ENCODE measurements around the gene NPHP1.
A peak's percentile ranks its signal among the peaks of the same experiment; 100 is the strongest.
"Not testable (repeated sequence)": the region's sequence is repeated elsewhere in the genome, so short reads cannot be mapped to it uniquely, and the experiment has no call there.

NPHP1 gene

GRCh38 chr2:110103061-110103961 is 101.5 kb downstream of the NPHP1 start:
- no peak for DNase-seq

GRCh38 chr2:110101901-110102803 is 102.7 kb downstream of the NPHP1 start:
- DNase-seq = peak; percentile 47

- DNase-seq = peak; percentile 100
Observed at GRCh38 chr2:110101280-110101844, 103.5 kb downstream of the NPHP1 start.

DNA sequence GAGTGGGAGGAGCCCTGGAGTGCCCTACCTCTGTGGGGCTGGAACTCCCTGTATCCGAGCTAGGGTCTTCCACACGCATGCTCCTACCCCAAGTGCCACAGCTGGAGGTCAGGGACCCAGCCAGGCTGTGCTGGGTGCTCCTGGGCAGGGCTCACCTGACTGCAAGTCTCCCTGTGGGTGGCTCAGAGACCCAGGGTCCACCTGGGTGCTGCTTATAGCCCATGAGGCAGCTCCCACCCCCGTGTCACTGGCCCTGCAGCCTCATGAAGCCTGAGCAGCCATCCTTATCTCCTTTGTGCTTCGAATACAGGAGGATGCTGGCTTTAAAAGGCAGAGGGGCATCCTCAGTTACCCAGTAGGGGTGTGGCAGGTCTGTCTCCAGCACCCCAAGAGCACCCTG is 103.9 kb downstream of the NPHP1 start:
- not testable (repeated sequence) for DNase-seq

DNA sequence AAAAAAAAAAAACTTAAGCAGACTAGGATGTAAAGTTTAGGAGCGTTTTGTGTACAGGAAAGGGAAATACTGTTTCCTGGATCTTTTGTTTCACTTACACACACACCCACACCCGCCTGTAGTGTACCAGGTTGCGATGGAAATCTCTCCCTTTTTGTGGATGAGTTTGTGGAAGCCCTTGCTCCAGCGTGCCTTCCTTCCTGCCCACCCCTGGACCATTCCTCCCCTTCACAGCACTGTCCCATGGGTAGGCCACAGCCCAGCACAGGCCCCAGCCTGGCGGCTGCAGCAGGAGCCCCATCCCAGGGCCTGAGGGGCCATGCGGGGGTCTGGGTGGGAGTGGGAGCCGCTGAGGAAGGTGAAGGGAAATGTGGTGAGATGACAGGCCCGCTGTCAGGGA is 104.3 kb downstream of the NPHP1 start:
- DNase-seq = no peak

DNA sequence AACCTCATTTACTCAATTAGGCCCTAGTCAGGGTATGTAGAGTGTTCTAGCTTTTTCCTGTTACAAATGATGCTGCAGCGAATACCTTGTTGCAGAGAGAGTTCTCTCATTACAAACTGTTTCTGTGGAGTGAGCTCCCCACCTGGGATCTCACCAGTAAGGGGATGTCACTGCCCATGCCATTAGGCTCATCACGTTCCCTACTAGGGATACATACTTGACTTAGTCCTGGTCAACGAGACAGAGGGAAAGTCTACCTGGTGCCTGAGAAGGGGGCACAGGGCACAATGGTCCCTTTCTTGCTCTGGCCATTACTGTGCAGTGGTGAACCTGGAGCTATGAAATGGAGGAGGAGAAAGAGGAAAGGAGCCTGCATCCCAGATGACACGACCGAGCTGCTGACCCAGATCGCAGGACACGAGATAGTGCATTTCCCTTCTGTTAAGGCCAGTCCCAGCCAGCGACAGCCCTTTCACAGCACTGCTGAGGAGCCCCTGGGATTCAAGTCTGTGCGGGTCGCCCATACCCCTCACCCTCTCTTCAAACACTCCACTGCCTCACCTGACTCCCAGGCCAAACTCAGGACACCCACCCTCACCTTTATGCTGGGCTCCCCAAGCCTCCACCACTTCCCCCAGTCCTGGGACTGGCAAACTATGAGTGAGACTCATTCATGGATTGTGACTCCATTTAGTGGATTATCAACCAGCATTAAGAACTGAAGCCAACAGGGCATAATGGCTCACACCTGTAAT is 105.2 kb downstream of the NPHP1 start:
- DNase-seq = no peak

DNA sequence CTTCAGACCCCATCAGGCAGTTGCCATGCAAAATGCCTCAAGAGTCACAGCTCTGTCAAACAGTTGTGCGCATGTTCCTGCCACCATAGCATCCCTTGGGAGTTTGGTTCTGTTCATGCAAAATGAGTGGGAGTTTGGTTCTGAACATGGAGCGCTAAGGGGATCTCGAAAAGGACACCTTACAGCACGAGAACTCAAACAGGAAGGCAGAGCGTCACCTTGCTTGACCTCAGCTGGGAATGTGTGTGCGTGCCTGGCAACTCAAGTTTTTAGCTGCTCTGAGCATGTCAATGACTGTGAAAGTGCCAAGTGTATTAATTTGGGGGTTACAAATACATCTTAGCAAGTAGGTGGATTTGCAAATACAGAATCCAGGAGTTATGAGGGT is 105.8 kb downstream of the NPHP1 start:
- no peak for DNase-seq

DNA sequence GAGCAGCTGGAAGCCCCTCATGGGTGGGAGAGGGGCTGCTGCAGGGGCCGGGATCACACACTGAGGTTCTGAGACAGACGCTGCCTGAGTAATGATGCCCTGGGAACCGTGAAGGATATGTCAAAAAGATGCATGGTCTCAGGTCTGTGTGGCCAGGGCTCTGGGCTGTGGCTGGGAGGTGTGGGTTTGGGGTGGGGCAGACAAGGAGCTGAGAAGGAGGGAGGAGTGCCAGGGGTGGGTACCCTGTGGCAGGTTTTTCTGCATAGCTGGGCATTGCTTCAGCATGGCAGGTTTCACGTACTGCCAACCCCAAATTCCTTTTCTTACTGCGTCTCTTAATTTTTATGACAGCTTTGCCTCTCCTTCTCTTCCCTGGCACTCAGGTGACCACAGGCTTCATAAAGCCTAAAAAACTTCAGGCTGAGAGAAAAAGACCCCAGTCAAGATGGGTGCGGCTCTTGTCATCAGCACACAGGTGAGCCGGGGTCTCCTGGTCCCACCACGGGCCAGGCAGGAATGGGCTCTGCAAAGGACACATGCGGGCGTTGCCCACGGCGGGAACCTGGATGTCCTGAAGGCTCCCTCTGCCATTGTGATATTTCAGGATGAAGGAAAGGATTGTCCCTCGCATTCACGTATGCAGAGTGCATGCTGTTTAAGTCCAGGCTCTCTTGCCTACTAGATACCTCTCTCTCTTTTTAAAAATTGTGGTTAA is 107.2 kb downstream of the NPHP1 start:
- no peak for DNase-seq

DNA sequence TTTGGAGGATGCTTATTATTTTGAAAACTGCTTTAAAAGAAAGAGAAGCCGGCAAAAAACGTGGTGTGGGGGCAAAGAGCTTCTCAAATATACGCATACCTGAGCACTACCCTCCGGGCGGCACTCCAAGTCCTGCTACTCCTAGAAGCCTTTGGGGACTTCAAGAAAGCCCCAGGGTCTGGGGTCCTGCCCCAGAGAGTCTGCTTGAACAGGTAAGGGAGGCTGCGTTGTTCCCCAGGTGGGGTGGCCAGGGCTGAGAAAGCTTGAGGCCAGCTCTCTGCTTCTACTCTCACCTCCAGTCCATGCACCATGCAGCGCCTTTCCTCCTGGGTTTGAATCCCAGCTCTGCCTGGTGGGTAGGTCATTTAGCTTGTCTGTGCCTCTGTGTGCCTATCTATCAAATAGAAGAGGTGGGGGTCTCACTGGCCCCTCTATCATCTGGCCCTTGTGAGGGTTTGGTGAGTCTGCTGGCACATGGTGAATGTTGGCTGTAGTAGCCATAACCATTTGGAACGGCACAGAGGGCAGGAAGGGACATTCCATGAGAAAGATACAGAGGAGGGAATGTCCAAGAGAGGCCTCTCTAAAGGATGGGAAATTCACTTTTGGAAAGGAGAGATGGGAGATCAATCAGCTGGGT is 108.7 kb downstream of the NPHP1 start:
- DNase-seq = no peak

DNA sequence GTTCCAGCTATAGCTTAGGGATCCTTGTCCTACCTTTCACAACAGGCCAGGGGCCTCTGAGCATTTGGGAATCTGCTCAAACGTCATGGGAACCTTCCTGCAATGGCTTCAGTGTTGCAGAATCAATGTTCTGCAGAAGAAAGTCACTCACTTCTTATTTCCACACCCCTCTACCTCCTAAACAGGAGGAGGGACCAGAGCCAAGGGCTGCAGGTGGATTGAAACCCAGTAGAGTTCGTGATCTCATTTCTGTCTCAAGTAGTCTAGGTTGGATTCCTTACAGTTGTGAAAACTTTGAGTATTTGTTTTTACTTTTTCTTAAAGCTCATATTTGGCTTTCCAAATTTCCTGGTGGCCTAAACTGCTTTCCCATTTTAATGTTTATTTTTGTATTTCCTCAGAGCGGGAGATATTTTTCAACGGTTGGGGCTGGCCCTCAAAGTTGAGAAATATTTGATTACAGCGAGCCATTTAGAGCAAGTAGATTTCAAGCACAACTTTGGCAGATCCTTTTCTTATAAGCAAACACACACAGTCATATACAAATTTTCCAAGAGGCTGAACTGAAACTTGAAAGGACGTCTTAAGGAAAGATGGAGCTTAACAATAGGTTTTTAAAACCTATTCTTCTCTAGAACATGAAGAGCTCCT is 109.8 kb downstream of the NPHP1 start:
- not testable (repeated sequence) for DNase-seq

DNA sequence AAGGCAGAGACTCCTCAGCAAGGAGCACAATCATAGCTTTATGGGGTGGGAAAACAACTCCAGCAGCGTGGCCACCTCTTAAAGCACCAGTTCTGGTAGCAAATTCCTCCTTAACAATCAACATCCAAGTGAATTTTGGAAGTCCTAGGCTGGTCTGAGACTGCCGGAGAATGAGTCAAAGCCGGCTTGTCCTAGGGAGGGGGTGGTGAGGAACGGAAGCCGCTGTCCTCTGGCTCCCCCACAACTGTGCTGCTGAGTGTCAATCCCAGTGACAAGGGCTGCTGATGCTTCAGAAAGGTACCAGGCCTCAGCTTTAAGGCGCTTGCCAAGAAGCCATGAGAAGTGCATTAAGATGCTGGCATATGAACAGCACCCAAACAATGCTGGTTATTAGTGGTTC is 110.9 kb downstream of the NPHP1 start:
- not testable (repeated sequence) for DNase-seq

DNA sequence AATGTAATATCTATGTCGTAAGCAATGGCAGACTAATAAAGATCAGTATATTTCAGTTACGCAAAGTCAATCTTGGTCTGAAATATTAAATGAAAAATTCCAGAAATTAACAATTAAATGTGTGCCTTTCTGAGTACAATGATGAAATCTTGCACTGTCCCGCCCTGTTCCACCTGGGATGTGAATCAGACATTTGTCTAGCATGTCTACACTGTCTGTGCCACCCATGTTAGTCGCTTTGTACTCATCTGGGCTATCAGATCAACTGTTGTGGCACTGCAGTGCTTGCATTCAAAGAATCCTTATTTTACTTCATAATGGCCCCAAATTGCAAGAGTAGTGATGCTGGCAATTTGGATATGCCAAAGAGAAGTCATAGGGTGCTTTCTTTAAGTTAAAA is 114.6 kb downstream of the NPHP1 start:
- not testable (repeated sequence) for DNase-seq

DNA sequence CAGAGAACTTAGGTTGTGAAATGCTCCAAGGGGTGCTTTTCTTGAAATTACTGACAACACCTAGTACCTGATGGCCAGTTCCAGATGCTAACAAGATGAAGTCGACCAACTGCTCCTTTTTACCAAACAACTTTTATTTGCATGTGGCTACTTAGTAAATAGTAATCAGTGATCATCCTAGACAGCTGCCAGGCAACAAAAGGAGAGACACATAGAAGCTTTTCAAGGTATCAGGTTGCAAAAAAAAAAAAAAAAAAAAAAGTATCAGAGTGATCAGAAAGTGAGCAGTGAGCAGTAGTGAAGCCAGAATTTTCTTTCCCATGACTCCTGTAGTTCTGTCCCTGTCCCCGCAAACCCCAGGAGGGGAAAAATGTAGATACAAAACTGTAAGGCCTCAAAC is 121.1 kb downstream of the NPHP1 start:
- not testable (repeated sequence) for DNase-seq

GRCh38 chr2:110083162-110083561 is 121.7 kb downstream of the NPHP1 start:
- DNase-seq = not testable (repeated sequence)

DNA sequence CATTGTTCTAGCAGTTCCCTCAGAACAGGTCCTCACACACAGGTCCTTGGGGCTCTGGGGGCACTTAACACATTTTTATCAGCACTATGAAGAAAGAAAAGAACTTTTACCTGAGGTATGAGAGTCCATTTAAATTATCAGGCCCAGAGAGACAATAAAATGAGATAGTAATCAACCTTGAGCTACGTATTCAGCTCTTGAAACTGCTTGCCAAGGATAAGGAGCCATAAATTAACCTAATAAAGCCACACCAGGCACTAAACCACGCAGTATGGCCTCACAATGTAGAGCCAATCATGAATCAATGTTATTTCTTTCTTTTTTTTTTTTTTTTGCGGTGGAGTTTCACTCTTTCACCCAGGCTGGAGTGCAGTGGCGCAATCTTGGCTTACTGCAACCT is 126.7 kb downstream of the NPHP1 start:
- DNase-seq = not testable (repeated sequence)

GRCh38 chr2:110075896-110076295 is 128.9 kb downstream of the NPHP1 start:
- not testable (repeated sequence) for DNase-seq

Measured in fibroblast of skin of abdomen (primary cell).